GM19099 (cell line): ENCODE results near the gene EMP2.

ENCODE experiments used
- POLR2A ChIP-seq: IDR thresholded peaks from 3 replicates; pipeline ENCODE4 v1.6.1; 2011; ENCODE audit warnings: low read depth; ENCODE audit not compliant: insufficient read length; ENCODE audit errors: extremely low read depth

Gene EMP2

DNA sequence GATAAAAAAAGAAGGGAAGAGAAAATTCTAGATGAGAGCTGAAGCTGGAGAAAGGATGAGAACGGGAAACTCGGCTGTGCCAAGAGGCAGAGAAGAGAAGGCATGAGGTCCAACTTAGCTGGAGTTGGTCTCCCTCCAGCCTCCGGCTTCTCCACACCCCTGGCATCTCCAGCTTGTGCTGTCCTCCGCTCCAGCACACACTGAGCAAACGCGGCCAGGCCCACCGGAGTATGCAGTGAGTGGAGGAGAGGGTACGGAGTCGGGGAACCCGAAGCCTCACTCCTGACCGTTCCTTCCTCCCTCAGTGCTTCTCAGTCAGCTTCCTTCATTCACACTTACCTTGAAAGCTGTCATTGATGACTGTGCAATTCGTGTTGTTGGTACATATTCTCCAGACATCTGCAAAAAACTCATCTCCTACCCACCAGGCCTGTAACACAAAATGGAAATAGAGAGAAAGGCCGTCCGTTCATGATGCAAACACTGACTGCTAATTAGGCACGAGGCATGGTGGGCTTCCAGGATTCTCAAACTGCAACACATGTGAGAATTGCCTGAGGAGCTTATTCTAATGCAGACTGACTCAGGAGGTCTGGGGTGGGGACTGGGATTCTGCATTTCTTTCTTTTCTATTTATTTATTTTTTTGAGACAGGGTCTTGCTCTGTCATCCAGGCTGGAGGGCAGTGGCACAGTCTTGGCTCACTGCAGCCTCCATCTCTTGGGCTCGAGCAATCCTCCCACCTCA lies 37.0 kb downstream of the EMP2 start:
- TF ChIP-seq POLR2A: no peak

DNA sequence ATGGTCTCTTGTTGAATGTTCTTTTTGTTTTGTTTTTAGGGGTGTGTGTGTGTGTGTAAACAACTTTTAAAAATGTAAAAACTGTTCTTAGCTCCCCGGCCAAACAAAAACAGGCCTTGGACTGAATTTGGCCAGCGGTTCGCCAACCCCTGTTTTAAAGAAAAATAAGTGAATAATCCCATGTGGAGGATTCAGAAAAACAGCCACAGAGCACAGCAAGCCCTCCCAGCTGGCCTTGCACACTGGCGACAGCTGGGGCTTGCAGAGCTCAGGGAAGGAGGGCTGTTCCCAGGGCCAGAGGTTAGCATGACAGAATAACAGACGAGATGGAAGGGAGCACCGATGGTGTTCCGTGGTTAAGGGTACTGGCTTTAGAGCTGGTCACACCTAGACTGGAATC lies 39.0 kb downstream of the EMP2 start:
- TF ChIP-seq POLR2A: no peak

DNA sequence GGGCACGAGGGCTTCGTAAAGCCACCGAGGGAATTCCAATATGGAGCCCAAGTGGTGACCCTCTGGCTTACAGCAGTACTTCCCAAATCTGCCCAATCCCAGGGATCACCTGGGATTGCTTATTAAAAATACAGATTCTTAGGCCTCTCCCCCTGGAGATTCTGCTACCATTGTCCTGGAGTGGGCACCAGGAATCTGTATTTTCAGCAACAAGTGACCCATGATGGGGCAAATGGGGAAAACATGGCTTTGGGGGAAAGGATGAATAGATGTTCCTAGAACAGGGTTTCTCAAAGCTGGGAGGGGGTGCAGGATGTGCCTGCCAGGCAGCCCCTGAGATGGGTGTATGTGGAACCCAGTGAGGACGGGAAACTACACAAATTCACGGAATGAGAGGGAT lies 40.6 kb downstream of the EMP2 start:
- TF ChIP-seq POLR2A: no peak

DNA sequence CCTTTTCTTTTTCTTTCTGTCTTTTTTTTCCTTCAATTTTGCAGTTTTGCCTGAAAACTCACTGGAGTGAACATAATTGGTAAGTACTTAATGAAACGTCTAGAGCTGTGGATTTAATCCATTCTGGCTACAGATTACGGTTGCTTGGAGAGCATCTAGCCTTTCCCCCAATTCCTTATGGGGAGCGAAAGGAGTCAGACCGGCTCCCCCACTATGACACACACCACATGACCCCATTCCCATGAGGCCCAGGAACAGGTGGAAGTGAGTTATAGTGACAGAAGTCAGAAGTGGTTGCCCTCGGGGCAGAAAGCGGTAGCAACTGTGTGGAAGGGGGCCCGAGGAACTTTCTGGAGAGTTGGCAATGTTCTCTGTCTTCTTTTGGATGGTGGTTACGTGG lies 41.2 kb downstream of the EMP2 start:
- no peak for TF ChIP-seq POLR2A

DNA sequence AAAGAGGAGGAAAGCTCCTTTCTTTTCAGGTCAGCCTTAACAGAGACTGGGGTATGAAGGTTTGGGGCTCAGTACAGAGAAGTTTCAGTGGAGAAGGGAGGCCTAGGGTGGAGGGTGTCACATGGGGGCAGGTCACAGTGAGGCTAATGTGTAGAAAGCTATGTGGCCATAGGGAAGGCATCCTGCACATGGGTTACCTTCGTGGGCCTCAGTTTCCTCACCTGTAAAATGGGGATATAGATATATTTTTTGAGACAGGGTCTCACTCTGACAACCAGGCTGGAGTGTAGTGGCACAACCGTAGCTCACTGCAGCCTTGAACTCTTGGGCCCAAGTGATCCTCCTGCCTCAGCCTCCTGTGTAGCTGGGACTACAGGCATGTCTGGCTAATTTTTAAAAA lies 41.8 kb downstream of the EMP2 start:
- no peak for TF ChIP-seq POLR2A

DNA sequence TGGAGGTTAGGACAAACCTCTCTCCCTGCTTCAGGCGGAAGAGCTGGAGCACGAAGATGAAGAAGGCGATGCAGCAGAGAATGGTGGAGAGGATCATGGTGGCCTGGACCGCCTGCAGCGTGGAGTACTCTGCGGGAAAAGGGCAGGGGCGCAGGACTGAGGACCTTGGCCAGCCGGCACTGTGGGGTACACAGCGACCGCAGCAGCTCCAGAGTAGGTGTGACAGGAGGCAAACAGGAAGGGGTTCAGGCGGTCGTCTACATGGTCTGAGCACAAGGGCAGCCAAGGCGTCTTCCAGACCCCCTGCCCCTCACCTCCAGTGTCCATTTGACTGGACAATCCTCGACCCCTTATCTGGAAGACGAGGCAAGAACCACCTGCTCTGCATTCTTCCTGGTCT lies 42.5 kb downstream of the EMP2 start:
- no peak for TF ChIP-seq POLR2A

DNA sequence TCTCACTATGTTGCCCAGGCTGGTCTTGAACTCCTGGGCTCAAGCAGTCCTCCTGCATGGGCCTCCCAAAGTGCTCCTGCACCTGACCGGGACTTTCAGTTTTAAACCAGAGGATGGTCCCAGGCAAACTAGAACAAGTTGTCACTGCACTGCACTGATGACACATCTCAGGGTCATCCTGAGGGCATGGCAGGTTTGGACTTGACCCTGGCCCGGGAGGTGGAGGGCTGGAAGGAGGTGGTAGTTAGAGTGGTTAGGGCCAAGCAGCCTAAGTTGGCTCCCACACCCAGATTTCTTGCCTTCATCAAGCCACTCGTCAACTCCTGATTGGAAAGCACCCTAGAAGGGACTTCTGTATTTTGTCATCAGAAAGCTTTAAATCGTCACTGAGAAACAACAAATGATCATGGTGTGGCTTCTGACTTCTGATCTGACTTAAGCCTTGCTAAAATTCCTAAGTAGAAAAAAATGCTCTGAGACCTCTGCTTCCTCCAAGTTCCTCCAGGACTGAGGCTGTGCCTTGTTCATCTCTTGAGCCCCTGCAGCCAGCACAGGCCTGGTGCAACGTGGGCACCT lies 43.5 kb downstream of the EMP2 start:
- no peak for TF ChIP-seq POLR2A

DNA sequence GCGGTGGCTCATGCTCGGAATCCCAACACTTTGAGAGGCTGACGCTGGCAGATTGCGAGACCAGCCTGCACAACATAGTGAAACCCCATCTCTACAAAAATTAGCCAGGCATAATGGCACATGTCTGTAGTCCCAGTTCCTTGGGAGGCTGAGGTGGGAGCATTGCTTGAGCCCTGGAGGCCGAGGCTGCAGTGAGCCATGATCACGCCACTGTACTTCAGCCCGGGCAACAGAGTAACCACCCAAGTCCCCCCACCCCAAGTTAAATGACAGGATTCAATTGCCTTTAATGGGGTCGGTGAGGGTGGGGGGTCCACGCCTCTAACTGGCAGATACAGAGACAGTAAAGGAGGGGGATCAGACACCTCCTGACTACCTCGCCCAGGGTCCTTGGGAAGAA lies 44.9 kb downstream of the EMP2 start:
- no peak for TF ChIP-seq POLR2A

DNA sequence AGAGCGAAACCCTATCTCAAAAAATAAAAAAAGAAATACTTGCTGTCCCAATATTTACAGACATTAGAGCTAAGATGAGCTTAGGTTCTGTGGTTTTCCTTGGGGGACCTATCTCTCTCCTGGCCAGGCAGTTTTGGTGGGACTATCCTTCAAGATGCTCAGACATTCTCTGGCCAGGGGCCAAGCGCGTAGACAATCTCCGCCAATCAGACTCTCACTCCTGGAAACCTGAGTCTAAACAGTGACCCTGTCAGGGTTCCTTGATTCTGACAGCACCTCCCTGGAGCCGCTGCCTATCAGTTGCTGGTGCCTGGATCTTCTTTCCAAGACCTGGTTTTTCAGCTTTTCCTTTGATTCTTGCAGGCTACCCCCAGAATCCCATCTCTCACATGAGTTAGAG lies 45.6 kb downstream of the EMP2 start:
- no peak for TF ChIP-seq POLR2A

DNA sequence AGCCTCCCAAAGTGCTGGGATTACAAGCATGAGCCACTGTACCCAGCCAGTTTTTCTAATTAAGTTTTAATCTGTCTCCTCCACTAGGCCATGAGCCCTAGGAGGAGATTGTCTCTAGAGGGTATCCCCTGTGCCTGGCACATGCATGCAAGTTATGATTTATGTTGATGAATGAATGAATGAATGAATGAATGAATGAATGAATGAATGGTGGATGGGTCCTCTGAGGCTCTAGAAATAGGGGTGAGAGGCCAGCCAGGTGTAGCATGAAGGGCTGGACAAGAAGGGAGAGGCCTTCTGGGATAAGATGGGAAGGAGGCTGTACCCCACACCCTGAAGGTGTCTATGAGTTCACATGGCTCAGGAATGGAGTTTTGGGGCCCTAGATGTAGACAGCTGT lies 48.8 kb downstream of the EMP2 start:
- no peak for TF ChIP-seq POLR2A

DNA sequence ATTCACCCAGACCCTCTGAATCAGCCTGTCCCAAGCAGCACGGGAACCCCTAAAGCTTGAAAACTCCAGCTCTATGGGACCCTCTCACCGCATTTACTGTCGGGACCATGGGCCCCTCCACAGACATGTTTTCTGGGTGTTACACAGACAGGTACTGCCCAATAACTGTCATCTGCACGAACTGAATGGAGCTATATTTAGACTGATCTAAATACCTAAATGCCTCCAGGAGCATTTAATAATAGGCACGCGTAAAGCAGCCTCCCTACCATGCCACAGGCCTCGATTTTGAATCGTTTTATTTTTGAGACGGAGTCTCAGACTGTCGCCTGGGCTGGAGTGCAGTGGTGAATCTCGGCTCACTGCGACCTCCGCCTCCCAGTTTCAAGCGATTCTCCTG lies 49.7 kb downstream of the EMP2 start:
- no peak for TF ChIP-seq POLR2A

DNA sequence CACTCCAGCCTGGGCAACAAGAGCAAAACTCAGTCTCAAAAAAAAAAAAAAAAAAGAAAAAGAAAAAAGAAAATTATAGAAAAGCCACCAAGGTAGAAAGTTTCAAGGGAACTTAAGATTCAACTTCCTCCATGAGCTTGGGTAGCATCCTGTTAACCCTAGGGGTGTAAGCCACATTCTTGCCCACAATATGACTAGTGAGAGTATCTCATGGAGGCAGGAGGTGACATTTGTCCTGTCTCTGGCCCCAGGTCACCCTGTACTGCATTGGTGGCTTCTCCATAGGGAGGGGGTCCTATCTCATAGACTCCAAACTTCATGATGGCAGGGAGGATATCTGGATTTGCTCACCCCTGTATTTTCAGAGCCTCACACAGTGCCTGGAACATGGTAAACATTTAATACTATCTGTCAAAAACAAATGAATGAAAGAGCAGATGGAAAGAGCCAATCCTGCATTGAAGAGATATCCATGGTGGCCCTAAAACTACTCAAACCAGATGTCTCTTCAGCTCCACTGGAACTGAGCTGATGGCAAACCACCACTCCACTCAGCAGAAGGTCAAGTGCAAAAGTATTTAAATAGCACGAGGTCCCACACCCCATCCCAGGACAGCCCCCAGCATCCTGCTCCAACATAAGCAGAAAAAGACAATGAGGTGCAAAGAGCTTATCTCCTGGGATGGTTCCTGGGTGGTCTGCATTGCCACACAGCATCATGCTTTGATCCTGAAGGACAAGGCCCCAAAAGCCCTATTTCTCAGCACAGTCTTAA lies 50.3 kb downstream of the EMP2 start:
- no peak for TF ChIP-seq POLR2A

DNA sequence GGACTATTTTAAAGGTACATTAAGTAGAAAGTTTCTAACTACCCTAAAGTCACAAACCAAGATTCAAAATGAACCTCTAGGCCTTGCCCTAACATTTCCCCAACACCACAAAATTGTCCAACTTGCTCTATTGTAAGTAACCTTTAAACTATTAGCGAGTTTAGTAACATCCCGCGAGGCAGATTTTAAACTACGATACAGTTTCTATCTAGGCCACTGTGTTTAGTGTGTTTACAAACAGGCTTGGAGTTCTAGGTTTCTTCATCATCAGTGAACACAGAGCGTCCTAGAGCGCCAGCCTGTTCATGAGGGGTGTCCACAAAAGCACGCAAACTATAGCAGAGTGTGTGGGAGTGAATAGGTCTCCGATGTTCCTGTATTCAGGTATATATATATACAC lies 51.8 kb downstream of the EMP2 start:
- TF ChIP-seq POLR2A: no peak

DNA sequence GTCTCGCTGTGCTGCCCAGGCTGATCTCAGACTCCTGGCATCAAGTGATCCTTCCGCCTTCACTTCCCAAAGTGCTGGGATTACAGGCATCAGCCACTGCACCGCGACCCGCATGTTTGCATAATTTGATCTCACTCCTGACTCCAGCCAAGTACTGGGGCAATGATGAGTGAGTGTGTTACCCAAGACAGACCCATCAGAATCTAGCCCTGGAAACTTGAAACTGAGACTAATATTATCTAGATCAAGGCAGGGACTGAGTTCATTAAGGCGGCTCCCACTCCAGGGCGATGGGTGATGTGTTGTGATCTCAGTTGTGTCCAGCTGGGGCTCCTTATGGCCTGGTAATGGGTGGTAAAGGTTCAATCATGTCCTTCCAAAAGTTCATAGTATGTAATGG lies 53.4 kb downstream of the EMP2 start:
- TF ChIP-seq POLR2A: no peak

DNA sequence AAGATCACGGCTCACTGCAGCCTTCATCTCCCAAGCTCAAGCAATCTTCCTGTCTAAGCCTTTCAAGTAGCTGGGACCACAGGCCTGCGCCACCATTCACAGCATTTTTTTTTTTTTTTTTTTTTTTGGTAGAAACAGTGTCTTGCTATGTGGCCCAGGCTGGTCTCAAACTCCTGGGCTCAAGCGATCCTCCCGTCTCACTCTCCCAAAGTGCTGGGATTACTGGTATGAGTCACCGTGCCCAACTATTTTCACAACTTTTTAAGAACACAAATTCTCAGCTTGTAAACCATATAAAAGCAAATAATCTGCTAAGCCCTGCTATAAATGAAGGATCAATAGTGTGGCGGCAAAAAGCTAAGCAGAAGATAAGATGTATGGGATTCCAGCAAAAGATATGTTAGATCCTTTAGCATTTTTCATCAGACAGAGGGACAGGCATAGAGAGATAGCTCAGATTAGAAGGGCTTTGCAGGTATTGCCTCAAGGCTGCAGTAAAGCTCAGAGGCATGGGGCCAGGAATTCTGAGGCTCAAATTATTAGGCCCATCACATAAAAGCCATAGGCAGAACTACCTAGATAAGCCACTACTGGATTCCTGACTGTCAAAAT lies 55.1 kb downstream of the EMP2 start:
- TF ChIP-seq POLR2A: no peak

DNA sequence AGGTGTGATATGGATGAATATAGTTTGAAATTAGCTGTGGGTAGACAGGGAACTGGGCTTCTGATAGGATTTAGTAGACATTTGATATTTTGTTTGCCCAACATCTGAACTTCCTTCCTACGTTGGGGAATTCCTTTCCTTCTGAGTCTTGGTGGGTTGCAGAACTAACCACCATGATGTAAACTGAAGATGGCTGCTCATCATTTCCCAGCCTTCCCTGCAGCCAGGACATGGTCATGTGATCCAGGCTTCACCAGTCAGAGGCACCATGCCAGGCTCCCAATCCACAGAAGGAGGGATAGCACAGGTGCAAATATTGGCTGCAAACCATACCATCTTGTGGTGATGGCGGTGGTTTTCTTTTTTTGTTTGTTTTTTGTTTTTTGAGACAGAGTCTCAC lies 57.4 kb downstream of the EMP2 start:
- TF ChIP-seq POLR2A: no peak
